GM23338 (cell line): Measurements from ENCODE around the gene ANKRD30B. TPM values are rescaled to one million over a fixed set of nuclear protein-coding genes. Genes with fewer than 3 reads are reported as not detected.

Experiments used
- ATAC-seq: fragments of 200-7000 bp; cut with Tn5 transposase; 3 replicates; pipeline ENCODE4 v1.9.1; 2020
- DNase-seq: peaks from one replicate; pipeline ENCODE4 v3.0.0-alpha.2; 2015; ENCODE audit warnings: low spot score
- H2AFZ ChIP-seq: fragments of 200-600 bp; sonication (generic); 2 replicates; pipeline ENCODE4 v1.8.0; 2016; ENCODE audit warnings: antibody characterized with exemption, mild to moderate bottlenecking, moderate library complexity
- H3F3A ChIP-seq: fragments of 200-600 bp; sonication (generic); replicated peaks from 2 replicates; pipeline ENCODE4 v1.8.0; 2017; ENCODE audit warnings: antibody characterized with exemption, mixed run types, low read depth
- H3K27ac ChIP-seq: fragments of 200-600 bp; sonication (generic); 2 replicates; pipeline ENCODE4 v1.6.1; 2016; ENCODE audit warnings: low read depth
- H3K27me3 ChIP-seq: fragments of 200-600 bp; sonication (generic); 2 replicates; pipeline ENCODE4 v1.8.0; 2016; ENCODE audit warnings: mild to moderate bottlenecking, mixed run types, moderate library complexity; ENCODE audit not compliant: insufficient read depth
- H3K36me3 ChIP-seq: fragments of 200-600 bp; sonication (generic); 2 replicates; pipeline ENCODE4 v1.8.0; 2016; ENCODE audit warnings: mild to moderate bottlenecking; ENCODE audit not compliant: insufficient read depth
- H3K4me1 ChIP-seq: fragments of 200-600 bp; sonication (generic); 2 replicates; pipeline ENCODE4 v1.8.0; 2016; ENCODE audit warnings: mild to moderate bottlenecking, moderate library complexity; ENCODE audit not compliant: insufficient read depth
- H3K4me2 ChIP-seq: fragments of 200-600 bp; sonication (generic); 2 replicates; pipeline ENCODE4 v1.7.1; 2017; ENCODE audit warnings: mixed run types
- H3K4me3 ChIP-seq: fragments of 200-600 bp; sonication (generic); 2 replicates; pipeline ENCODE4 v1.6.1; 2016; ENCODE audit warnings: mixed run types
- H3K79me2 ChIP-seq: fragments of 200-600 bp; sonication (generic); replicated peaks from 2 replicates; pipeline ENCODE4 v1.8.0; 2017; ENCODE audit warnings: mild to moderate bottlenecking; ENCODE audit not compliant: insufficient read depth
- H3K9me2 ChIP-seq: fragments of 200-600 bp; sonication (generic); 2 replicates; pipeline ENCODE4 v1.8.0; 2017; ENCODE audit not compliant: insufficient read depth
- H4K20me1 ChIP-seq: fragments of 200-600 bp; sonication (generic); replicated peaks from 2 replicates; pipeline ENCODE4 v1.8.0; 2017; ENCODE audit warnings: mild to moderate bottlenecking; ENCODE audit not compliant: insufficient read depth
- H3K27ac Mint-ChIP-seq: 2 replicates; pipeline ENCODE4 v1.8.0; 2020; ENCODE audit warnings: inconsistent platforms, mild to moderate bottlenecking, moderate library complexity, mixed read lengths
- H3K27me3 Mint-ChIP-seq: 3 replicates; pipeline ENCODE4 v1.8.0; 2022; ENCODE audit warnings: low read depth, mild to moderate bottlenecking, moderate library complexity, mixed read lengths, inconsistent platforms; ENCODE audit not compliant: insufficient read depth, poor library complexity
- H3K36me3 Mint-ChIP-seq: 3 replicates; pipeline ENCODE4 v1.8.0; 2021; ENCODE audit warnings: low read depth, mild to moderate bottlenecking, inconsistent platforms, moderate library complexity, mixed read lengths
- H3K4me1 Mint-ChIP-seq: 3 replicates; pipeline ENCODE4 v1.8.0; 2020; ENCODE audit warnings: mild to moderate bottlenecking, inconsistent platforms, mixed read lengths
- H3K4me3 Mint-ChIP-seq: 3 replicates; pipeline ENCODE4 v1.8.0; 2021; ENCODE audit warnings: moderate library complexity, mild to moderate bottlenecking, inconsistent platforms, mixed read lengths
- H3K9me3 Mint-ChIP-seq: 3 replicates; pipeline ENCODE4 v1.8.0; 2020; ENCODE audit warnings: moderate library complexity, mild to moderate bottlenecking, inconsistent platforms, mixed read lengths
- CREB1 ChIP-seq: fragments of 250-450 bp; sonication (Bioruptor Pico); IDR thresholded peaks from 2 replicates; pipeline ENCODE4 v1.5.0; 2020; ENCODE audit warnings: low read depth, mild to moderate bottlenecking, moderate library complexity
- JUNB ChIP-seq: IDR thresholded peaks from one replicate; pipeline ENCODE4 v1.6.1; 2016; ENCODE audit warnings: antibody characterized with exemption; ENCODE audit not compliant: unreplicated experiment
- ZNF114 ChIP-seq: fragments of 250-450 bp; sonication (Bioruptor Pico); IDR thresholded peaks from 2 replicates; pipeline ENCODE4 v1.5.0; 2020; ENCODE audit warnings: mild to moderate bottlenecking, moderate library complexity
- ZNF462 ChIP-seq: fragments of 250-450 bp; sonication (Bioruptor Pico); IDR thresholded peaks from 2 replicates; pipeline ENCODE4 v1.5.0; 2020; ENCODE audit warnings: mild to moderate bottlenecking, moderate library complexity
- polyA plus RNA-seq: library from polyadenylated mRNA; unstranded; fragments of >200 nt; fragmentation: Nextera tagmentation; extraction: Ambion mirVana; gene quantifications from 2 replicates; pipeline ENCODE4 v1.2.1, GENCODE V29; 2016
- total RNA-seq: library from RNA; depleted of rRNA; stranded (reverse); fragments of >200 nt; shearing (Covaris generic); gene quantifications from 2 replicates; pipeline ENCODE4 v1.2.3, GENCODE V29; 2014
- TF ChIP-seq, protein P1 (sequence below): IDR thresholded peaks from 2 replicates; pipeline ENCODE4 v1.6.1; 2016; ENCODE audit warnings: antibody characterized with exemption
- TF ChIP-seq, protein P2 (sequence below): IDR thresholded peaks from one replicate; pipeline ENCODE4 v1.6.1; 2018; ENCODE audit warnings: antibody characterized with exemption; ENCODE audit not compliant: unreplicated experiment

Gene ANKRD30B
- total and polyA plus RNA-seq, 2 experiments from 2014 or later: not detected

GRCh38 chr18:14748496-14748895 is 524 bp downstream of the ANKRD30B start:
- Histone ChIP-seq H4K20me1 (no peaks in the 10 kb centered on the region), H2AFZ (no peak overlapping the region)
- H3K4me3 Mint-ChIP-seq: peak overlapping the region; percentile 69

More at GRCh38 chr18:14748496-14748895, 524 bp downstream of the ANKRD30B start:
- Mint-ChIP-seq H3K27me3 (peaks cover 21% of the 10 kb centered on the region), H3K4me1 (no peaks in the 10 kb centered on the region), H3K9me3 (peaks cover 34% of the 10 kb centered on the region), H3K27ac (no peak overlapping the region), H3K36me3 (peaks cover 3% of the 10 kb centered on the region; the same call in 1 of the 3 replicates)
- no peak for ATAC-seq
- Histone ChIP-seq H3K79me2 (no peaks in the 10 kb centered on the region), H3K4me1 (no peaks in the 10 kb centered on the region), H3K4me2 (no peak overlapping the region), H3F3A (no peaks in the 10 kb centered on the region), H3K9me2 (no peaks in the 10 kb centered on the region), H3K27ac (no peak overlapping the region), H3K27me3 (no peaks in the 10 kb centered on the region), H3K36me3 (no peaks in the 10 kb centered on the region), H3K4me3 (no peak overlapping the region)
- no peak for DNase-seq
- TF ChIP-seq, protein P1, sequence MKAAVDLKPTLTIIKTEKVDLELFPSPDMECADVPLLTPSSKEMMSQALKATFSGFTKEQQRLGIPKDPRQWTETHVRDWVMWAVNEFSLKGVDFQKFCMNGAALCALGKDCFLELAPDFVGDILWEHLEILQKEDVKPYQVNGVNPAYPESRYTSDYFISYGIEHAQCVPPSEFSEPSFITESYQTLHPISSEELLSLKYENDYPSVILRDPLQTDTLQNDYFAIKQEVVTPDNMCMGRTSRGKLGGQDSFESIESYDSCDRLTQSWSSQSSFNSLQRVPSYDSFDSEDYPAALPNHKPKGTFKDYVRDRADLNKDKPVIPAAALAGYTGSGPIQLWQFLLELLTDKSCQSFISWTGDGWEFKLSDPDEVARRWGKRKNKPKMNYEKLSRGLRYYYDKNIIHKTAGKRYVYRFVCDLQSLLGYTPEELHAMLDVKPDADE: no peak
- TF ChIP-seq CREB1 (CRISPR knock-in tag) (no peak), ZNF462 (CRISPR knock-in tag) (no peak), JUNB (no peak), ZNF114 (no peak)
- TF ChIP-seq, protein P2, sequence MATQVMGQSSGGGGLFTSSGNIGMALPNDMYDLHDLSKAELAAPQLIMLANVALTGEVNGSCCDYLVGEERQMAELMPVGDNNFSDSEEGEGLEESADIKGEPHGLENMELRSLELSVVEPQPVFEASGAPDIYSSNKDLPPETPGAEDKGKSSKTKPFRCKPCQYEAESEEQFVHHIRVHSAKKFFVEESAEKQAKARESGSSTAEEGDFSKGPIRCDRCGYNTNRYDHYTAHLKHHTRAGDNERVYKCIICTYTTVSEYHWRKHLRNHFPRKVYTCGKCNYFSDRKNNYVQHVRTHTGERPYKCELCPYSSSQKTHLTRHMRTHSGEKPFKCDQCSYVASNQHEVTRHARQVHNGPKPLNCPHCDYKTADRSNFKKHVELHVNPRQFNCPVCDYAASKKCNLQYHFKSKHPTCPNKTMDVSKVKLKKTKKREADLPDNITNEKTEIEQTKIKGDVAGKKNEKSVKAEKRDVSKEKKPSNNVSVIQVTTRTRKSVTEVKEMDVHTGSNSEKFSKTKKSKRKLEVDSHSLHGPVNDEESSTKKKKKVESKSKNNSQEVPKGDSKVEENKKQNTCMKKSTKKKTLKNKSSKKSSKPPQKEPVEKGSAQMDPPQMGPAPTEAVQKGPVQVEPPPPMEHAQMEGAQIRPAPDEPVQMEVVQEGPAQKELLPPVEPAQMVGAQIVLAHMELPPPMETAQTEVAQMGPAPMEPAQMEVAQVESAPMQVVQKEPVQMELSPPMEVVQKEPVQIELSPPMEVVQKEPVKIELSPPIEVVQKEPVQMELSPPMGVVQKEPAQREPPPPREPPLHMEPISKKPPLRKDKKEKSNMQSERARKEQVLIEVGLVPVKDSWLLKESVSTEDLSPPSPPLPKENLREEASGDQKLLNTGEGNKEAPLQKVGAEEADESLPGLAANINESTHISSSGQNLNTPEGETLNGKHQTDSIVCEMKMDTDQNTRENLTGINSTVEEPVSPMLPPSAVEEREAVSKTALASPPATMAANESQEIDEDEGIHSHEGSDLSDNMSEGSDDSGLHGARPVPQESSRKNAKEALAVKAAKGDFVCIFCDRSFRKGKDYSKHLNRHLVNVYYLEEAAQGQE: no peak
